Endothelial cell (in vitro differentiated cells): ENCODE data around the gene FIGNL2. TPM values are rescaled to one million over a fixed set of nuclear protein-coding genes. Genes with fewer than 3 reads are reported as not detected.

Experiments used
- DNase-seq: peaks from one replicate; pipeline ENCODE4 v3.0.0; 2021; ENCODE audit warnings: low spot score
- H3K27ac Mint-ChIP-seq: one replicate; pipeline ENCODE4 v1.8.0; 2021; ENCODE audit warnings: mixed read lengths, inconsistent platforms; ENCODE audit not compliant: unreplicated experiment
- H3K27me3 Mint-ChIP-seq: one replicate; pipeline ENCODE4 v1.8.0; 2021; ENCODE audit warnings: mild to moderate bottlenecking, moderate library complexity, mixed read lengths, inconsistent platforms; ENCODE audit not compliant: unreplicated experiment
- H3K36me3 Mint-ChIP-seq: one replicate; pipeline ENCODE4 v1.8.0; 2021; ENCODE audit warnings: mild to moderate bottlenecking, low read depth, mixed read lengths, inconsistent platforms; ENCODE audit not compliant: unreplicated experiment
- H3K4me1 Mint-ChIP-seq: one replicate; pipeline ENCODE4 v1.8.0; 2021; ENCODE audit warnings: mild to moderate bottlenecking, mixed read lengths, inconsistent platforms; ENCODE audit not compliant: unreplicated experiment
- H3K4me3 Mint-ChIP-seq: one replicate; pipeline ENCODE4 v1.8.0; 2021; ENCODE audit warnings: mild to moderate bottlenecking, mixed read lengths, inconsistent platforms; ENCODE audit not compliant: unreplicated experiment
- H3K9me3 Mint-ChIP-seq: one replicate; pipeline ENCODE4 v1.8.0; 2021; ENCODE audit warnings: mixed read lengths, inconsistent platforms; ENCODE audit not compliant: unreplicated experiment
- total RNA-seq: library from RNA; stranded (reverse); fragmentation: NEBNext Ultra II Directional; extraction: Animal tissue kit (Norgen Biotek cat#: 25700); gene quantifications from one replicate; pipeline ENCODE4 v1.2.1, GENCODE V29; 2021; ENCODE audit not compliant: unreplicated experiment
- TF ChIP-seq, protein P1 (sequence below): fragments of 200-600 bp; sonication (generic); IDR thresholded peaks from one replicate; pipeline ENCODE4 v1.5.0; 2021; ENCODE audit warnings: antibody characterized with exemption; ENCODE audit not compliant: unreplicated experiment

FIGNL2 gene
- total RNA-seq, 1 donor from 2014 or later, result 42.0 TPM

DNA sequence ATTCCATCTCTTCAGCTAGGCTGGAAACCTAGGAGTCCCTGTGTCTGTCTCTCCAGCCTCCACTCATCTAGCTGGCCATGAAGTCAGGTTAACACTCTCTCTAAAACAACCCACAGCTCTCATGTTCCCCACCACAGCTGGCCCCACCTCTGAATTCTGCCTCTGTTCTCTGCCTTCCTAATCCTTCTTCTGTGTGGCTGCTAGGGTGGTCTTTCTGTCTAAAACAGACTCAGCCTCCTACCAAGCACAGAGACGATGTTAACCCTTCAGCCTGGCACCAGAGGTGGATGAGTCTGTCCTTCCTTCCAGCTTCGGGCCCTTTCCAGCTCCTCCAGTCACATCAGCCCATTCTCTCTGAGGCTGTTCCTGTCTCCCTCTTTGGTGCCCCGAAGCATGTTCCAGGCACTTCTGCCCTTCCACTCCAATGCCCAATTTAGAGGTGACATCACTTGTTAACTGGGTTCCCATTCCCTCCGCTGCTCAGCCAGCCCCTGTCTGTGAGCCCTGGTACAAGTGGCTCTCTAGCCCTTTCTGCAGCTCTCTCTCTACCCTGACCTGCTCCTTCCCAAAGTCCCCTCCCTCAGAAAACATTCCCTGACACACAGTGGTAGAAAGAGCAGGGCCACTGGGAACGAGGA, 9.1 kb downstream of the FIGNL2 start:
- no peaks in the 10 kb centered on the region for H3K9me3 Mint-ChIP-seq
- H3K4me3 Mint-ChIP-seq, result no peak overlapping the region
- peak overlapping the region; percentile 18 for H3K27ac Mint-ChIP-seq
- peaks cover 4% of the 10 kb centered on the region for H3K4me1 Mint-ChIP-seq
- H3K36me3 Mint-ChIP-seq, result peaks cover 27% of the 10 kb centered on the region
- TF ChIP-seq, protein P1, sequence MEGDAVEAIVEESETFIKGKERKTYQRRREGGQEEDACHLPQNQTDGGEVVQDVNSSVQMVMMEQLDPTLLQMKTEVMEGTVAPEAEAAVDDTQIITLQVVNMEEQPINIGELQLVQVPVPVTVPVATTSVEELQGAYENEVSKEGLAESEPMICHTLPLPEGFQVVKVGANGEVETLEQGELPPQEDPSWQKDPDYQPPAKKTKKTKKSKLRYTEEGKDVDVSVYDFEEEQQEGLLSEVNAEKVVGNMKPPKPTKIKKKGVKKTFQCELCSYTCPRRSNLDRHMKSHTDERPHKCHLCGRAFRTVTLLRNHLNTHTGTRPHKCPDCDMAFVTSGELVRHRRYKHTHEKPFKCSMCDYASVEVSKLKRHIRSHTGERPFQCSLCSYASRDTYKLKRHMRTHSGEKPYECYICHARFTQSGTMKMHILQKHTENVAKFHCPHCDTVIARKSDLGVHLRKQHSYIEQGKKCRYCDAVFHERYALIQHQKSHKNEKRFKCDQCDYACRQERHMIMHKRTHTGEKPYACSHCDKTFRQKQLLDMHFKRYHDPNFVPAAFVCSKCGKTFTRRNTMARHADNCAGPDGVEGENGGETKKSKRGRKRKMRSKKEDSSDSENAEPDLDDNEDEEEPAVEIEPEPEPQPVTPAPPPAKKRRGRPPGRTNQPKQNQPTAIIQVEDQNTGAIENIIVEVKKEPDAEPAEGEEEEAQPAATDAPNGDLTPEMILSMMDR, result no peak
- H3K27me3 Mint-ChIP-seq, result peaks cover 7% of the 10 kb centered on the region
- DNase-seq, result no peak

DNA sequence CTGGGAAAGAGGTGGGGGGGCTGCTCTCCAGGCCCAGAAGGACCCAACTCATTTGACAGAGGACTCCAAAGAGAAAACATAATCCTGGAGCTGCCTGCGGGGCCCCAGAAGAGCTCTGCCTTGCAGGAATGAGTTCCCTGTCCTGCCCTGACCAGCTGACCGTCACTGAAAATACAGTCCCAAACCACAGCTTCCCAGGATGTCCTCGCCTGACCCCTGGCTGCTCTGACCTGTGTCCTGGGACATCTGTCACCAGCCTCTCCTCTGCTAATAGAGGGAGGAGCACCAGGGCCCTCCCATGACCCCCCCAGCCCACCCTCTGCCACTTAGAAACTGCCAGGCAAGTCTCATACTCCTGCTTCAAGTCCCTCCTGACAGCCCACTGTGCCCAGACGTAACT, 9.8 kb downstream of the FIGNL2 start:
- TF ChIP-seq, protein P1, result no peak
- H3K36me3 Mint-ChIP-seq, result peaks cover 23% of the 10 kb centered on the region
- no peaks in the 10 kb centered on the region for H3K9me3 Mint-ChIP-seq
- peak overlapping the region; percentile 18 for H3K27ac Mint-ChIP-seq
- peaks cover 6% of the 10 kb centered on the region for H3K4me1 Mint-ChIP-seq
- DNase-seq, result no peak
- no peak overlapping the region for H3K4me3 Mint-ChIP-seq
- H3K27me3 Mint-ChIP-seq, result peaks cover 10% of the 10 kb centered on the region

DNA sequence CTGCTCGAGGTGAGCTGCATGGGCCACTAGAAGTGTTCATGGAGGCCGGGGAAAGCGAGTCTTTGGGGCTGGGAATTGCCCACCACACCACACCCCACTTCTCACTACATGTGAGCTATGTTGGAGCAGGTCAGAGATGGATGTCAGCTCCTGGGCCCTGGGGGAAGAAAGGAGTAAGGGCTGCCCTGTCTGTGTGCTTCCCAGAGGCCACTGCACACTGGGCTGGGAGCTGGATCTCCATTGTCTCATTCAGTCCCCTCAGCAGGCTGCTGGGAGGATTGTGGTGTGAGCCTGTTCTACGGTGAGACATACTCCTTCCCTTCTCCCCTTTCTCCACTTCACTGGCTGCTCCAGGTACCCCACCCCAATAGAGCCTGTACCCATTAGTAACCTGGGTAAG, 10.5 kb downstream of the FIGNL2 start:
- H3K27ac Mint-ChIP-seq, result no peak overlapping the region
- TF ChIP-seq, protein P1, result no peak
- peaks cover 10% of the 10 kb centered on the region for H3K4me1 Mint-ChIP-seq
- H3K36me3 Mint-ChIP-seq, result peaks cover 28% of the 10 kb centered on the region
- no peak for DNase-seq
- no peak overlapping the region for H3K4me3 Mint-ChIP-seq
- H3K9me3 Mint-ChIP-seq, result no peaks in the 10 kb centered on the region
- H3K27me3 Mint-ChIP-seq, result peaks cover 12% of the 10 kb centered on the region

DNA sequence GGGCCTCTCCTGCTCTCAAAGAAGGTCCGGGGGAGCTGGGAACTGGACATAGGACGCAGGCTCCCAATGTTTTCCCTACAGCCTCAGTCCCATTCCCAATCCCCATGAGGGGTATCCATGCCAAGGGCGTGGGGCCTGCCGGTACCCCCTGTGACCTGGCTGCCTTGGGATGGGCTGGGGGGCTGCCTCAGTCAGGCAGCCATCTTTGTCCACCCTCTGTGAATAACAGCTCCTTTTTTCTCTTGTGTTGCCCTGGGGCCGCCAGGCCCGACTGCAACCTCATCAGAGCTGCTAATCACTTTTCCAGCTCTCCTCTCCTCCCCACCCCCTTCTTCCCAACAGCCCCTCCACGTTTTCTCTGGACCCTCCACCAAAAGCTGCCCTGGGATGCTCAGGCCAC, 11.2 kb downstream of the FIGNL2 start:
- Mint-ChIP-seq H3K9me3 (no peaks in the 10 kb centered on the region), H3K27ac (no peak overlapping the region), H3K36me3 (peaks cover 28% of the 10 kb centered on the region), H3K27me3 (peaks cover 15% of the 10 kb centered on the region), H3K4me1 (peaks cover 15% of the 10 kb centered on the region), H3K4me3 (no peak overlapping the region)
- no peak for DNase-seq
- TF ChIP-seq, protein P1, result no peak

DNA sequence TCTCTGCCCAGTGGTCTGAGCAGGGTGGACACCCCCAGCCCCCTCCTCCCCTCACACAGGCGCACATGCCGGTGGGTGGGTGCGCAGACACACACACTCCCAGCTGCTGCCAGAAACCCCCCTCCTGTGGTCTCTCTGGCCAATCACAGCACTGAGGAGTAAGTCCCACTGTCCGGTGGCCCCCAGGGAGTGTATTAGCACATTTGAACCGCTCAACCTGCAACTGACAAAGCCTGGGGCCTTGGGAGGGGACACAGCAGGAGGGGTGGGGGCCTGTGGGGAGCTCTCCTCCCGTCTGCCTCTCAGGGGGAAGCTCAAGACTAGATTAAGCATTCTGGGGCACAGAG, 11.7 kb downstream of the FIGNL2 start:
- TF ChIP-seq, protein P1, result no peak
- Mint-ChIP-seq H3K9me3 (no peaks in the 10 kb centered on the region), H3K4me3 (no peak overlapping the region), H3K27me3 (peaks cover 15% of the 10 kb centered on the region), H3K4me1 (peaks cover 15% of the 10 kb centered on the region), H3K36me3 (peaks cover 28% of the 10 kb centered on the region), H3K27ac (no peak overlapping the region)
- no peak for DNase-seq
